GM18867 (cell line): ENCODE measurements around the gene ECSIT.
"Not testable (repeated sequence)": the region's sequence is repeated elsewhere in the genome, so short reads cannot be mapped to it uniquely, and the experiment has no call there.

Experiments used
- ATAC-seq: cut with Tn5 transposase; IDR thresholded peaks from one replicate; pipeline ENCODE4 v1.9.1; 2021; ENCODE audit warnings: mild to moderate bottlenecking, moderate library complexity; ENCODE audit not compliant: unreplicated experiment

Gene ECSIT

GRCh38 chr19:11478167-11479089 is 50.5 kb downstream of the ECSIT start:
- ATAC-seq: no peak

DNA sequence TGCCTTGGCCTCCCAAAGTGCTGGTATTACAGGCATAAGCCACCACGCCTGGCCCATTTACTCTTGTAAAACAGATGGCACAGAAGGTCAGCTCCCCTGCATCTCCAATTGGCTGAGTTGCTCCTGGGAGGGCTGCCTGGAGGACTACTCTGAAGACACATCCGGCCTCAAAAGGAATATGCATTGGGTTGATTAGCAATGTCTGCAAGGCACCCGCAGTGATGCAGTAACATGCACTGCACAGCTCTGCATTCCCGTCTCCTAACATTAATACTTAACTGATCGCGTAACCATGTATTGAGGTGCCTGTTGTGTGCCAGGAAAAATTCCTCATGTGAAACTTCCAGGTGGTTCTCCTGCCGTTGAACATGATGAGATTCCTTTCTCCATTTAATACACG is 53.1 kb downstream of the ECSIT start:
- ATAC-seq: no peak

- not testable (repeated sequence) for ATAC-seq
Measured at GRCh38 chr19:11475343-11475742, 53.6 kb downstream of the ECSIT start.

DNA sequence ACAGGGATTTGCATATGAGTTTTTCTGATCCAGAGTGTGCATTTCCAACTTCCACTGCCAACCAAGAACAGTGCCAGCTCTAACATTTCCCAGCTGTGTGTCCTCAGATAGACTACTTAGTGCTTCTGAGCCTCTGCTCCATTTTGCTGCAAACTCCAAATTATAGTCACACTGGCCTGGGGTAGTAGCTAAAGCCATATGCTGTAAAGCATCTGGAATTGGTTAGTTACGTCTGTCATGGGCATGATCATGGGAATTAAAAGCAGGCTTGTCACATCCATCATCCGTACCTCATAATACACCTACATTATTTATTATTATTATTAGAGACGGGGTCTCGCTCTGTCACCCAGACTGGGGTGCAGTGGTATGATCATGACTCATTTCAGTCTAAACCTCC is 55.2 kb downstream of the ECSIT start:
- no peak for ATAC-seq

DNA sequence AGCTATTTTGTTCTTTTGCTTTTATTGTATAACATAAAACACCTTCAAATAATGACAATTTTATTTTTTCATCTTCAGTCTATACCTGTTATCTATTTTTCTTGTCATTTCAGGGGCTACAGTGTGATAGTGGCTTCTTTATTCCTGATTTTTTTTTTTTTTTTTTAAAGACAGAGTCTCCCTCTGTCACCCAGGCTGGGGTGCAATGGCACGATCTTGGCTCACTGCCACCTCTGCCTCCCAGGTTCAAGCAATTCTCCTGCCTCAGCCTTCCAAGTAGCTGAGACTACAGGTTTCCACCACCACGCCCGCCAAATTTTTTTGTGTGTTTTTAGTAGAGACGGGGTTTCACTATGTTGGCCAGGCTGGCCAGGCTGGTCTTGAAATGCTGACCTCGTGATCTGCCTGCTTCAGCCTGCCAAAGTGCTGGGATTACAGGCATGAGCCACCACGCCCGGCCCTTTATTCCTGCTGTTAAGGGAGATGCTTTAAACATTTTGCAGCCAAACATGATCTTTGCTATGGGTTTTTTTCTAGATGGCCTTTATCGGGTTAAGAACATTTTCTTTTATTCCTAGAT is 60.6 kb downstream of the ECSIT start:
- ATAC-seq: not testable (repeated sequence)

- no peak for ATAC-seq
Measured at GRCh38 chr19:11465600-11465999, 63.3 kb downstream of the ECSIT start.

GRCh38 chr19:11464333-11465265 is 64.3 kb downstream of the ECSIT start:
- no peak for ATAC-seq

DNA sequence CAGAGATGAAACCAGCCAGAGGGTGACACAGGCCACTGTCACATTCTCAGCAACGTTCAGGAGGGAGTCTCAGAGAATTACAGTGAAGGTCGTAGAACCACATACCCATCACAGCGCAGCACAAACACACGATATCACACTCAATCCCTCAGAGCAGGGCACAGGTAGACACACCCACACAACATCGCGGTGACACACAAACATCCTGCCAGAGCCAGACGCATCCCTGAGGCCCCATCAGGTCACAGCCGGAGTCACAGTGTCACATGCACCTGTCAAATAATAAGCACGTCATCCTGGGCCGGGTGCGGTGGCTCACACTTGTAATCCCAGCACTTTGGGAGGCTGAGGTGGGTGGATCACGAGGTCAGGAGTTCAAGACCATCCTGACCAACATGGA is 65.5 kb downstream of the ECSIT start:
- ATAC-seq: no peak

- ATAC-seq: no peak
Measured at GRCh38 chr19:11461453-11461852, 67.5 kb downstream of the ECSIT start.

- ATAC-seq: no peak
Measured at GRCh38 chr19:11460207-11460606, 68.7 kb downstream of the ECSIT start.

DNA sequence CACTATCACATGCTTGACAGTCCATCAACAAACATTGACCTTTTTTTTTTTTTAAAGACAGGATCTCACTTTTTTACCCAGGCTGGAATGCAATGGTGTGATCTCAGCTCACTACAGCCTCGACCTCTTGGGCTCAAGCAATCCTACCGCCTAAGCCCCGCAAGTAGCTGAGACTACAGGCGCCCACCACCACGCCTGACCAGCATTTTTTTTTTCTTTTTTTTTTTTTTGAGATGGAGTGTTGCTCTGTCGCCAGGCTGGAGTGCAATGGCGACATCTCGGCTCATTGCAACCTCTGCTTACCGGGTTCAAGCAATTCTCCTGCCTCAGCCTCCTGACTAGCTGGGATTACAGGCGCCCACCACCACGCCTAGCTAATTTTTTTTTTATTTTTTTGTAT is 70.0 kb downstream of the ECSIT start:
- ATAC-seq: not testable (repeated sequence)

- no peak for ATAC-seq
Measured at GRCh38 chr19:11458236-11458900, 70.6 kb downstream of the ECSIT start.

DNA sequence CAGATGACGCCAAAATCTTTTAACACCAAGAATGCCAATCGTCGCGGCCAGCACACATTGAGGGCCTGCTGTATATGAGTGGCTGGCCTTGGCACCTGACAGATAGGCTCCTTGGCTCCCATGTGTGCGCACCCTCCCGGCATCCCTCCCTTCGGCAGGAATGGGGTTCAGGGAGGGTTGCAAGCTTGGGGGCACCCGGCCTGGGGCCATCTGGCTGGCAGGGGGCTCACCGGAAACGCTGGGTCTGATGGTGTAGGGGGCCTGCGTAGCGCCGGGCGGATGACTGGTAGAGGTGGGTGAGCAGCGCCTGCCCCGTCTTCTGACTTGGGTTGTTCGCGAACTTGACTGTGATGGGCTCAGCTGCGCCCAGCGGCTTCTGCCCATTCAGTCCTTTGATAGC is 71.1 kb downstream of the ECSIT start:
- ATAC-seq: no peak

DNA sequence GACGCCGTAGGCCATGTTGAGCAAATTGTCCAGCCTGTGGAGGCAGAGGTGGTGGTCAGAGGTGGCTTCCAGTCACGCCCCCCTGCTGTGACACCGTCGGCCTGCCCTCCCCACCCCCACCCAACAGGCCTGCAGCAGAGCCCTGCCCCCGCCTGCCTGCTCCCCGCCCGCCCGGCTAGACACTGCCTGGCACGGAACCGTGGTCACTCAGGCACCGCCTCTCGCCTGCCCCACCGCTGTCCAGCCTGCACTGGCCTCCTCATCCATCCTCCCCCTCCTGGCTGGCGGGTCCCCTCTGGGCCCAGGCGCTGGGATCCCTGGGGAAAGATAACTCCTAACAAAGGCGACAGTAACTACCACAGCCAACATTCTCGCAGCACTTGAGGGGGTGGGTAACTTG is 71.8 kb downstream of the ECSIT start:
- no peak for ATAC-seq

DNA sequence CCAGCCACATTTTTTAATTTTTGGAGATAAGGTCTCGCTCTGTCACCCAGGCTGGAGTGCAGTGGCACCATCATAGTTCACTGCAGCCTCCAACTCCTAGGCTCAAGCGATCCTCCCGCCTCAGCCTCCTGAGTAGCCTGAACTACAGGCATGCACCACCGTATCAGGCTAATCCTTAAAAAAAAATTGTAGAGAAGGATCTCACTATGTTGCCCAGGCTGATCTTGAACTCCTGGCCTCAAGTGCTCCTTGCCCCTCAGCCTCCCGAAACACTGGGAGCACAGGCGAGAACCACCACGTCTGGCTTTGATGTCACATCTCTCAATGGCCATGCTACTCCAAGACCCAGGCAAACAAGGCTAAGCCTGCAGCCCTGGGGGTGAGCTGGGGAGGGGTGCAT is 72.3 kb downstream of the ECSIT start:
- no peak for ATAC-seq
